Esophagus squamous epithelium (tissue), 5 donors: ENCODE data around the gene PRKCE. TPM values are rescaled to one million over a fixed set of nuclear protein-coding genes. Genes with fewer than 3 reads are reported as not detected.

ENCODE experiments used
- DNase-seq: peaks from one replicate; lab custom pipeline; 2025; lab: John Stamatoyannopoulos, UW
- H3K27ac ChIP-seq, 4 donors: fragments of 200-600 bp; sonication (generic); one replicate each; pipeline ENCODE4 v1.5.1; 2016 to 2019; ENCODE audit warnings: mild to moderate bottlenecking in 1 of 4
- H3K27me3 ChIP-seq, 4 donors: fragments of 200-600 bp; sonication (generic); 1 replicate in 3 of 4; 2 replicates in 1 of 4; pipeline versions ENCODE4 v1.5.1 to v1.6.0; 2017 to 2021; ENCODE audit warnings: antibody characterized with exemption in 1 of 4
- H3K36me3 ChIP-seq, 3 donors: fragments of 200-600 bp; sonication (generic); one replicate each; pipeline ENCODE4 v1.5.1; 2016 to 2019
- H3K4me1 ChIP-seq, 3 donors: fragments of 200-600 bp; sonication (generic); one replicate each; pipeline ENCODE4 v1.5.1; 2017 to 2019
- H3K4me3 ChIP-seq, 4 donors: fragments of 200-600 bp; sonication (generic); 1 replicate in 3 of 4; 2 replicates in 1 of 4; pipeline ENCODE4 v1.5.1; 2016 to 2019; ENCODE audit warnings: mild to moderate bottlenecking in 2 of 4, moderate library complexity in 1 of 4
- H3K9me3 ChIP-seq, 3 donors: fragments of 200-600 bp; sonication (generic); one replicate each; pipeline ENCODE4 v1.5.1; 2016 to 2019
- POLR2A ChIP-seq, 4 donors: fragments of 450-650 bp; IDR thresholded peaks; one replicate each; pipeline ENCODE4 v1.6.1; 2017; ENCODE audit warnings: antibody characterized with exemption in 4 of 4, mild to moderate bottlenecking in 4 of 4, moderate library complexity in 3 of 4
- WGBS, 2 donors: methylation state at CpG; one replicate each; pipeline ENCODE4 v1.1.5; 2018; 5-methylcytosine and 5-hydroxymethylcytosine counted together
- intact Hi-C: fragments of 100-400 bp; cut with DNase I; formaldehyde crosslinking; loops from one replicate; pipeline ENCODE4 v1.15.0; 2022
- total RNA-seq, 4 donors: library from RNA; depleted of rRNA; stranded (reverse); fragments of >200 nt; gene quantifications; one replicate each; pipeline ENCODE4 v1.1.0, GENCODE V29; 2016
- TF ChIP-seq, protein P1 (sequence below), 6 experiments: fragments of 450-650 bp in 4 of 6; fragments of 200-600 bp in 2 of 6; sonication (generic) in 2 of 6; IDR thresholded peaks; one replicate each; pipeline ENCODE4 v1.5.1; 2016 to 2019; ENCODE audit warnings: antibody characterized with exemption in 6 of 6, mild to moderate bottlenecking in 4 of 6, moderate library complexity in 4 of 6
- donor health status: DM: yes; HTN: yes; CAD: no.

Gene PRKCE
- total RNA-seq, 4 donors from 2014 or later: 6.5 to 13.7 (median 9.9) TPM

DNA sequence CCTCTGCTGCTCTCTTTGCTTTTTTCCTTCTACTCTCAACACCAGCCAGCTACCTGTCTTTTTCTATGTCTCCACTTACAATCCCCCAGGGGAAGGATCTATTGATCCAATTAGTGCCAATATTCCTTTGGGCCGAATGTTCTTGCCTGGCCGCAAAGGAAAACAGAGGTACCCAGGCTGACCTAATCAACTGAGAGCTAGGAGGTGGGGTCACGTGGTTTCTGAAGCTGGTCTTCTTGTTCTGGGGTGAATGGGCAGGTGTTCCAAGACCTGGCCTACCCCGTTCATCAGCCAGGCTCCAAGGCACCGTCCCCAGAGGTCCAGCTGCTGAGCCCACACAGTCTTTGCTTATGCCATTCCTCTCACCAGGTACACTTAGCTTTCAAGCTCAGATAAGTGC, 580.2 kb downstream of the PRKCE start:
- no peaks in the 10 kb centered on the region for H3K9me3 ChIP-seq
- no peak for DNase-seq
- no peaks in the 10 kb centered on the region for H3K27me3 ChIP-seq
- intact Hi-C loops: no loop called here
- no peak overlapping the region for H3K4me3 ChIP-seq
- H3K36me3 ChIP-seq: no peaks in the 10 kb centered on the region
- H3K4me1 ChIP-seq: peaks cover 0 to 15% (median 7%) of the 10 kb centered on the region in 3 donors
- TF ChIP-seq, protein P1, sequence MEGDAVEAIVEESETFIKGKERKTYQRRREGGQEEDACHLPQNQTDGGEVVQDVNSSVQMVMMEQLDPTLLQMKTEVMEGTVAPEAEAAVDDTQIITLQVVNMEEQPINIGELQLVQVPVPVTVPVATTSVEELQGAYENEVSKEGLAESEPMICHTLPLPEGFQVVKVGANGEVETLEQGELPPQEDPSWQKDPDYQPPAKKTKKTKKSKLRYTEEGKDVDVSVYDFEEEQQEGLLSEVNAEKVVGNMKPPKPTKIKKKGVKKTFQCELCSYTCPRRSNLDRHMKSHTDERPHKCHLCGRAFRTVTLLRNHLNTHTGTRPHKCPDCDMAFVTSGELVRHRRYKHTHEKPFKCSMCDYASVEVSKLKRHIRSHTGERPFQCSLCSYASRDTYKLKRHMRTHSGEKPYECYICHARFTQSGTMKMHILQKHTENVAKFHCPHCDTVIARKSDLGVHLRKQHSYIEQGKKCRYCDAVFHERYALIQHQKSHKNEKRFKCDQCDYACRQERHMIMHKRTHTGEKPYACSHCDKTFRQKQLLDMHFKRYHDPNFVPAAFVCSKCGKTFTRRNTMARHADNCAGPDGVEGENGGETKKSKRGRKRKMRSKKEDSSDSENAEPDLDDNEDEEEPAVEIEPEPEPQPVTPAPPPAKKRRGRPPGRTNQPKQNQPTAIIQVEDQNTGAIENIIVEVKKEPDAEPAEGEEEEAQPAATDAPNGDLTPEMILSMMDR (IDR thresholded peaks at IDR 0.05): no peak
- no peak overlapping the region for H3K27ac ChIP-seq
- WGBS, 2 donors: 91 to 97% methylated on average over 5 of the region's 5 CpGs

DNA sequence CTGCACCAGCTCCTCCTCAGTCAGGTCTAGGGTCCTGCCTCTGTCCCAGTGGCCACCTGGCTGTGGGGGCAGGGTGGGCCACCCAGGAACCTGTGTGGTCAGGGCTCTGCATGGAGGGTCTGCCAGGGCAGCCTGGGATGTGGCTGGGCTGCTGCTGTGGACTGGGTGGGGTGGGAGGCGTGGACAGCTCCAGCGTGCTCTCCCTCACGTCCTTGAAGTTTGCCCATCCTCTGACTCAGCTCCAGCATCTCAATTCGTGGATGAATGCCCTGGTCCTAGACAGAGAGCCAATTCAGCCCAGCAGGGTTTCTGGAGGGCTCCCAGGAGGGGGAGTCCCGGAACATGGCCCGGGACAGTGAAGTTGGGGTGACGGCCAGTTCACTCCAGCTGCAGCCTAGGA, 581.4 kb downstream of the PRKCE start:
- TF ChIP-seq, protein P1 (IDR thresholded peaks at IDR 0.05): no peak
- TF ChIP-seq POLR2A (IDR thresholded peaks at IDR 0.05): no peak
- no peak for DNase-seq
- H3K27me3 ChIP-seq: no peaks in the 10 kb centered on the region
- H3K4me1 ChIP-seq: peaks cover 0 to 15% (median 7%) of the 10 kb centered on the region in 3 donors
- intact Hi-C loops: no loop called here
- no peaks in the 10 kb centered on the region for H3K36me3 ChIP-seq
- no peaks in the 10 kb centered on the region for H3K9me3 ChIP-seq
- WGBS, 2 donors: 80 to 85% methylated on average over 1 to 4 of the region's 7 CpGs
- no peak overlapping the region for H3K4me3 ChIP-seq
- no peak overlapping the region for H3K27ac ChIP-seq

DNA sequence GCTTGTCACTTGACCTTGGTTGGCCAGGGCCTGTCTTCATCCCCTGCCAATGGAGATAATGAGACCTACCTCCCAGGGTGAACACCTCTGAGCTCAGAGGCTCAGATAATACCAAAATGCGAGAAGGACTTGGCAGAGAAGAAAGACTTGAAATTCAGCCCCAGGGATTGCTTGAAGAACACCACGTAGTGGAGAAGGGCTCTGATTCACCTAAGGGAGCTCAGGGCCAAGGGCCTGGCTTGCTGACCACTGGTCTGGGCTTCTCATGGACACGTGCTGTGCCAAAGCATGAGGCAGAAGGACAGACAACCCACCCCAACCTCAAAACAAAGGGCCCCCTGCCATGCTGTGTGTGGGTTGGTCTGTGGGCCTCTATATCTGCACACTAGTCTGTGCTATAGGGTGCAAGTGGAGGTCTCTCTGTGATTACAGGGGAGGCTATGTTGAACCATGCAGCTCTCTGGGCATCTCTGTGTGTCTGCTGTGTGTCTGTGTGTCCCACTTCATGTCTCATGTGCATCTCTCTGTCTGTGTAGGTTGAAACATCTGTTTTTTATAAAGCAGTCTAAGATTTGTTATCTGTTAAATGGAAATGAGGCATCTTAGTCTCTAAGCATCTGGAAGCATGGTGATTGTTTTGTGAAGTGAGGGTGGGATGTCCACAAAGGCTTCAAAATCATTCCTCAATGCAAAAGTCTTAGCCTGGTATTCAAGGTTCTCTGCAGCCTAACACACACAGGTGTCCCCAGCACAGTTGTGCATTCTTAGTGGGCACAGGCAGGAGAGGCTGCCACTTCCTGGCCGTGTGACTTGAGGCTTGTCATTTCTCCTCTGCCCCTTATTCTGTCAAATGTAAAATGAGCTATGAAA, 584.8 kb downstream of the PRKCE start:
- H3K27me3 ChIP-seq: no peaks in the 10 kb centered on the region
- H3K27ac ChIP-seq: no peak overlapping the region
- H3K4me1 ChIP-seq: peaks cover 0 to 4% (median 0%) of the 10 kb centered on the region in 3 donors
- H3K4me3 ChIP-seq: no peak overlapping the region
- no peak for DNase-seq
- H3K36me3 ChIP-seq: no peaks in the 10 kb centered on the region
- H3K9me3 ChIP-seq: no peaks in the 10 kb centered on the region
- WGBS, 2 donors: 67 to 74% methylated on average over 4 of the region's 4 CpGs
- intact Hi-C loops: no loop called here
- TF ChIP-seq, protein P1 (IDR thresholded peaks at IDR 0.05): no peak
- TF ChIP-seq POLR2A (IDR thresholded peaks at IDR 0.05): no peak

DNA sequence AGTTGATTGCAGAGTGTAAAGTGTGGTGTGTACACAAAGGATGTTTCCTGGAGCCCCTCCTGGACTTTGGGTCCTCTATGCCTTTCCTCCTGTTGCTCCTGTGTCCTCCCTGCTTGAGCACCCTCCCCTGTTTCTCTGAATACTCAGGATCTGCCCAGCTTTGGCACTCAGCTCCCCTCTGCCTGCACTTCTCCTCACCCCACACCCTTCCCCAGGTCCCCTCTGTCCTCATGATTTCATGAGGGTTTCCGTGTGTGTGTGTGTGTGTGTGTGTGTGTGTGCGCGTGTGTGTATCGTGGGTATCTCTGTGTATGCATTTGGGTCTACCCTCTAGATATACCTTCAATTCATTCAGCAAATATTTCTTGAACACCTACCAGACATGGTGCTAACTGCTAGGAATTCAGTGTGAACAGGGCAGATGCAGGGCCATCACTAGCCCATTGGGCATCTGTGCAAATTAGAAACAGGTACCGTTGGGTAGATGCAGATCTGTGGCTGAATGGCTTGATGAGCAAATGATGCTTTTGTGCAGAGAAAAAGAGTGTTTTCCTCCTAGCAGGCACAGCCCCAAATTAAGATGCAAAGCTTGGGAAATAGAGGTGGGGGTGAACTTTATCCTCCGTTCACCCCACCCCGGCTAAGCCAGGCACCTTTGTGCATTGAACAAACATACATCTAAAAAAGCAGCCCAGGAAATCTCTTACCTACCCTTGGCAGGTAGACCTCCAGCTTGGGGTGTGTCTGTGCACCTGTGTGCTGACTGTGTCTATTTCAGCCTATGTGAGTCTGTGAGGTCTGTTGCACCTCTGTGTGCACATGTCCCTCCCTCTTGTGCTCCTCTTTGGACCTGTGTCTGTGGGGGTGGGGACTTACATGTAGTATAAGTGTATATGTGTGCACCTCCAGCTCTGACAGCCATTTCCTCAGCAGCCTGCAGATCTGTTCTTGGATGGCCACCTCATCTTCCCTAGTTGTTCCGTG, 585.7 kb downstream of the PRKCE start:
- WGBS, 2 donors: 76 to 80% methylated on average over 8 of the region's 8 CpGs
- DNase-seq: no peak
- no peaks in the 10 kb centered on the region for H3K36me3 ChIP-seq
- no peak for TF ChIP-seq POLR2A (IDR thresholded peaks at IDR 0.05)
- TF ChIP-seq, protein P1 (IDR thresholded peaks at IDR 0.05): no peak
- intact Hi-C loops: no loop called here
- H3K4me1 ChIP-seq: peaks cover 0 to 4% (median 0%) of the 10 kb centered on the region in 3 donors
- no peaks in the 10 kb centered on the region for H3K9me3 ChIP-seq
- H3K4me3 ChIP-seq: no peak overlapping the region
- H3K27ac ChIP-seq: no peak overlapping the region
- H3K27me3 ChIP-seq: no peaks in the 10 kb centered on the region

Other genes starting within 250 kb of the PRKCE start
- 10 to 100 TPM in 3 of 4 donors, 1 to 10 TPM in 1; 5.0 to 21.6 (median 13.1) TPM for gene SRBD1, start 40.4 kb upstream of the PRKCE start, total RNA-seq